Thyroid gland (tissue), 4 donors: ENCODE measurements around the gene ALDH1A1.

Source experiments
- POLR2A ChIP-seq, 2 donors: fragments of 450-650 bp; IDR thresholded peaks; one replicate each; pipeline ENCODE4 v1.6.1; 2017; ENCODE audit warnings: antibody characterized with exemption in 2 of 2, mild to moderate bottlenecking in 2 of 2, moderate library complexity in 1 of 2
- TF ChIP-seq, protein P1 (sequence below), 6 experiments: fragments of 200-600 bp in 3 of 6; fragments of 450-650 bp in 3 of 6; sonication (generic) in 3 of 6; IDR thresholded peaks; one replicate each; pipeline ENCODE4 v1.5.1; 2016 to 2019; ENCODE audit warnings: antibody characterized with exemption in 6 of 6, mild to moderate bottlenecking in 2 of 6, inconsistent platforms in 1 of 6, moderate library complexity in 1 of 6

DNA sequence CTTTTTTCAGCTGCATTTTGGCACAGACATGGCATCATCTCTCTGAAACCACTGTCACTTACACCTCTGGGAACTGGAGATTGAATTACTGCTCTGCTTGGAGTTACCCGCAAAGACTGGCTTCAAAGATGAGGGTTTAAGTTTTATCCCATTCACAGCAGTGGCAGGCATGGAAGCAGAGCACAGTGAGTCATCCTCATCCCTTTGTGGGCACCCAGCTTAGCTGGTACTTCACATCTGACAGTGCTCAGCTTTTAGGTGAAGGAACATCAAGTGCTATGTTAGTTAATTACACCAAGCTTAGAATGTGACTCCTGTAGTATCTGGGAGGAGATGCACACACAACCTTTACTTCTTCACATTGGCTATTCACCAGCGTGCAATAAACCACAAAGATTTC lies 24.8 kb upstream of the ALDH1A1 start:
- TF ChIP-seq POLR2A (IDR thresholded peaks at IDR 0.05), result no peak
- TF ChIP-seq, protein P1, sequence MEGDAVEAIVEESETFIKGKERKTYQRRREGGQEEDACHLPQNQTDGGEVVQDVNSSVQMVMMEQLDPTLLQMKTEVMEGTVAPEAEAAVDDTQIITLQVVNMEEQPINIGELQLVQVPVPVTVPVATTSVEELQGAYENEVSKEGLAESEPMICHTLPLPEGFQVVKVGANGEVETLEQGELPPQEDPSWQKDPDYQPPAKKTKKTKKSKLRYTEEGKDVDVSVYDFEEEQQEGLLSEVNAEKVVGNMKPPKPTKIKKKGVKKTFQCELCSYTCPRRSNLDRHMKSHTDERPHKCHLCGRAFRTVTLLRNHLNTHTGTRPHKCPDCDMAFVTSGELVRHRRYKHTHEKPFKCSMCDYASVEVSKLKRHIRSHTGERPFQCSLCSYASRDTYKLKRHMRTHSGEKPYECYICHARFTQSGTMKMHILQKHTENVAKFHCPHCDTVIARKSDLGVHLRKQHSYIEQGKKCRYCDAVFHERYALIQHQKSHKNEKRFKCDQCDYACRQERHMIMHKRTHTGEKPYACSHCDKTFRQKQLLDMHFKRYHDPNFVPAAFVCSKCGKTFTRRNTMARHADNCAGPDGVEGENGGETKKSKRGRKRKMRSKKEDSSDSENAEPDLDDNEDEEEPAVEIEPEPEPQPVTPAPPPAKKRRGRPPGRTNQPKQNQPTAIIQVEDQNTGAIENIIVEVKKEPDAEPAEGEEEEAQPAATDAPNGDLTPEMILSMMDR (IDR thresholded peaks at IDR 0.05), result no peak
